ENCODE data around the gene SCOC. TPM values are rescaled to one million over a fixed set of nuclear protein-coding genes. Genes with fewer than 3 reads are reported as not detected.

SCOC gene
- total and polyA plus RNA-seq, 2 donors (not counting 3 experiments of a cell fraction or from before 2014, with no cell fraction given) = 12.3 to 38.3 TPM

- no TSS peak for BruUV-seq (replicated peaks)
- DNase-seq (ENCODE audit: low read depth, low spot score) = no peak
- H4K20me1 ChIP-seq (replicated peaks; ENCODE audit: control insufficient read depth, extremely low read depth, insufficient read depth, low read length) = no peaks in the 10 kb centered on the region
- no peak for FAIRE-seq
- intact Hi-C loops (cut with micrococcal nuclease) (no loop called here), dilution Hi-C loops (cut with MboI; ENCODE audit: extremely low pct_ligation_motif_present, low sequenced_read_pairs) (no loop called here)
- no peaks in the 10 kb centered on the region for H3K9me1 ChIP-seq (replicated peaks; ENCODE audit: control insufficient read depth, extremely low read depth, insufficient read depth, low read length)
- no peak for TF ChIP-seq POLR2AphosphoS5 (IDR thresholded peaks at IDR 0.05; ENCODE audit: insufficient read depth, low read depth, low read length)
- TF ChIP-seq POLR2A (IDR thresholded peaks at IDR 0.05; ENCODE audit: low read depth, low read length) = no peak
- TF ChIP-seq MAX (IDR thresholded peaks at IDR 0.05; ENCODE audit: insufficient read depth, insufficient read length) = no peak
- no peak for TF ChIP-seq FOS (IDR thresholded peaks at IDR 0.05; ENCODE audit: borderline replicate concordance, insufficient read depth, low read length)
- TF ChIP-seq CTCF (IDR thresholded peaks at IDR 0.05; ENCODE audit: extremely low read depth in 1 of 2, insufficient read depth in 1 of 2, low read depth in 1 of 2, low read length in 2 of 2) = no peak
- TF ChIP-seq EZH2 (IDR thresholded peaks at IDR 0.05; ENCODE audit: borderline replicate concordance, low read depth, low read length, severe bottlenecking) = no peak
- TF ChIP-seq MYC (IDR thresholded peaks at IDR 0.05; ENCODE audit: low read depth, low read length) = no peak
- no peak for TF ChIP-seq JUN (IDR thresholded peaks at IDR 0.05; ENCODE audit: borderline replicate concordance, insufficient read depth, insufficient read length, low read depth)
- no peak for TF ChIP-seq GATA2 (IDR thresholded peaks at IDR 0.05; ENCODE audit: insufficient read depth, insufficient read length, low read depth, low read length)
- no peaks in the 10 kb centered on the region for H3K36me3 ChIP-seq (ENCODE audit: control insufficient read depth in 2 of 2, extremely low read depth in 1 of 2, insufficient read depth in 2 of 2, low read length in 2 of 2)
- H3K79me2 ChIP-seq (ENCODE audit: control insufficient read depth, insufficient read depth, low read length) = no peaks in the 10 kb centered on the region
- ChIA-PET CTCF (interaction anchor here (1.0 to 5.5 kb wide), 13 partner anchors 12 to 700 kb away, joined by 3 to 118 read pairs (median 26); partner anchors contain the start of gene CLGN), POLR2A (no interaction called here)
- no peak overlapping the region for H3K9ac ChIP-seq (replicated peaks; ENCODE audit: extremely low read depth, insufficient read depth, low read length)
- no peak overlapping the region for H3K4me3 ChIP-seq (replicated peaks in 1 of 3; ENCODE audit: insufficient read depth in 1 of 3, low read depth in 1 of 3, low read length in 3 of 3)
- no peak overlapping the region for H2AFZ ChIP-seq (ENCODE audit: low read depth, low read length)
- peaks cover 6% of the 10 kb centered on the region for H3K4me1 ChIP-seq (ENCODE audit: control insufficient read depth, extremely low read depth, insufficient read depth, low read length)
- no peaks in the 10 kb centered on the region for H3K27me3 ChIP-seq (ENCODE audit: control insufficient read depth in 2 of 2, insufficient read depth in 2 of 2, low read length in 2 of 2)
- no peak overlapping the region for H3K27ac ChIP-seq (ENCODE audit: insufficient read depth, low read depth, low read length)
- H3K9me3 ChIP-seq (replicated peaks; ENCODE audit: control insufficient read depth, insufficient read depth, low read length) = no peaks in the 10 kb centered on the region
- no peak overlapping the region for H3K4me2 ChIP-seq (ENCODE audit: insufficient read depth, low read length)
Measured at GRCh38 chr4:140361099-140361498, 12.3 kb upstream of the SCOC start.

Measured in endothelial cell of umbilical vein (primary cell).